K562 (cell line): ENCODE data around the gene PIERCE2. TPM values are rescaled to one million over a fixed set of nuclear protein-coding genes. Genes with fewer than 3 reads are reported as not detected.

Experiments used
- ARID1B ChIP-seq: fragments of 450-650 bp; IDR thresholded peaks from 2 replicates; pipeline ENCODE4 v1.6.1; 2016; ENCODE audit warnings: antibody characterized with exemption, mild to moderate bottlenecking, inconsistent platforms
- ARID2 ChIP-seq: fragments of 450-650 bp; IDR thresholded peaks from 2 replicates; pipeline ENCODE4 v1.6.1; 2017; ENCODE audit warnings: antibody characterized with exemption, mild to moderate bottlenecking
- BRD9 ChIP-seq: fragments of 450-650 bp; IDR thresholded peaks from 2 replicates; pipeline ENCODE4 v1.6.1; 2018; ENCODE audit warnings: low read depth; ENCODE audit not compliant: partially characterized antibody
- CBX1 ChIP-seq: sonication (generic); IDR thresholded peaks from 2 replicates; pipeline ENCODE4 v1.6.1; 2016; ENCODE audit warnings: antibody characterized with exemption, low read depth, mild to moderate bottlenecking
- DPF2 ChIP-seq: fragments of 450-650 bp; IDR thresholded peaks from 2 replicates; pipeline ENCODE4 v1.6.1; 2016
- ELF1 ChIP-seq: fragments of 200-800 bp; sonication (Bioruptor generic); IDR thresholded peaks from 2 replicates; pipeline ENCODE4 v1.6.1; 2016; ENCODE audit warnings: missing genetic modification characterization, missing compliant biosample characterization
- HDAC8 ChIP-seq: fragments of 450-650 bp; IDR thresholded peaks from 2 replicates; pipeline ENCODE4 v1.6.1; 2016; ENCODE audit warnings: mild to moderate bottlenecking, missing genetic modification characterization, moderate library complexity, missing compliant biosample characterization
- KDM1A ChIP-seq, 2 experiments: fragments of 450-650 bp; IDR thresholded peaks; 2 replicates each; pipeline ENCODE4 v1.6.1; 2016; ENCODE audit warnings: mild to moderate bottlenecking in 2 of 2
- RBM14 ChIP-seq: fragments of 200-400 bp; formaldehyde crosslinking; IDR thresholded peaks from 2 replicates; pipeline ENCODE4 v1.6.1; 2018; ENCODE audit warnings: low read depth, mild to moderate bottlenecking, low read length, moderate library complexity, borderline replicate concordance; ENCODE audit not compliant: insufficient read depth
- RUNX1 ChIP-seq: sonication (generic); IDR thresholded peaks from 2 replicates; pipeline ENCODE4 v1.6.1; 2016; ENCODE audit warnings: antibody characterized with exemption, low read depth
- TAL1 ChIP-seq: fragments of 450-650 bp; IDR thresholded peaks from 2 replicates; pipeline ENCODE4 v1.6.1; 2016; ENCODE audit warnings: mild to moderate bottlenecking
- XRCC3 ChIP-seq: fragments of 450-650 bp; IDR thresholded peaks from 2 replicates; pipeline ENCODE4 v1.6.1; 2017; ENCODE audit warnings: mild to moderate bottlenecking, moderate library complexity
- ZFP30 ChIP-seq: fragments of 250-450 bp; sonication (Bioruptor Pico); IDR thresholded peaks from 2 replicates; pipeline ENCODE4 v1.8.0; 2022; ENCODE audit warnings: moderate library complexity, mild to moderate bottlenecking, inconsistent platforms, borderline replicate concordance
- ZNF239 ChIP-seq: fragments of 250-450 bp; sonication (Bioruptor Pico); IDR thresholded peaks from 2 replicates; pipeline ENCODE4 v1.4.0; 2020; ENCODE audit warnings: mild to moderate bottlenecking
- ZNF3 ChIP-seq: fragments of 250-450 bp; sonication (Bioruptor Pico); IDR thresholded peaks from 2 replicates; pipeline ENCODE4 v1.5.0; 2021; ENCODE audit warnings: mild to moderate bottlenecking, moderate library complexity
- polyA plus RNA-seq, 8 experiments: library from polyadenylated mRNA; depleted of rRNA in 4 of 8; stranded (reverse) in 5 of 8; unstranded in 3 of 8; fragments of >200 nt; fragmentation: Nextera tagmentation in 2 of 8; fragmentation: Illumina TruSeq in 1 of 8; extraction: Ambion mirVana in 2 of 8; extraction: Trizol in 1 of 8; gene quantifications; 2 replicates each; pipeline versions ENCODE4 v1.2.1 to v1.2.3, GENCODE V29; 2011 to 2014; ENCODE audit warnings: inconsistent platforms in 1 of 8, missing spikeins in 1 of 8
- total RNA-seq, 7 experiments: library from RNA; depleted of rRNA in 6 of 7; stranded (reverse); fragments of >200 nt in 6 of 7; fragmentation: Illumina TruSeq in 2 of 7; extraction: Trizol in 2 of 7; gene quantifications; 2 replicates each; pipeline versions ENCODE4 v1.2.1 to v1.2.3, GENCODE V29; 2011 to 2021; ENCODE audit warnings: low replicate concordance in 1 of 7
- TF ChIP-seq, protein P1 (sequence below): fragments of 450-650 bp; IDR thresholded peaks from one replicate; pipeline ENCODE4 v1.6.1; 2018; ENCODE audit warnings: mild to moderate bottlenecking, moderate library complexity; ENCODE audit not compliant: partially characterized antibody
- TF ChIP-seq, protein P2 (sequence below), 2 experiments: IDR thresholded peaks; 2 replicates each; pipeline ENCODE4 v1.6.1; 2012; ENCODE audit warnings: improper control_type of control experiment in 2 of 2, low read depth in 2 of 2, low read length in 2 of 2, borderline replicate concordance in 1 of 2
- TF ChIP-seq, protein P3 (sequence below): fragments of 450-650 bp; conservative IDR thresholded peaks from 2 replicates; pipeline ENCODE4 v1.6.1; 2016; ENCODE audit warnings: missing genetic modification characterization, low read depth, mild to moderate bottlenecking, missing compliant biosample characterization, moderate library complexity
- TF ChIP-seq, protein P4 (sequence below): IDR thresholded peaks from 3 replicates; pipeline ENCODE4 v1.6.1; 2011; ENCODE audit warnings: borderline replicate concordance, mild to moderate bottlenecking; ENCODE audit not compliant: insufficient read length, insufficient read depth
- TF ChIP-seq, protein P5 (sequence below): fragments of 450-650 bp; IDR thresholded peaks from 2 replicates; pipeline ENCODE4 v1.6.1; 2017; ENCODE audit warnings: antibody characterized with exemption
- TF ChIP-seq, protein P6 (sequence below): sonication (generic); formaldehyde crosslinking; IDR thresholded peaks from 2 replicates; pipeline ENCODE4 v1.8.0; 2023; ENCODE audit warnings: mild to moderate bottlenecking, missing genetic modification reagents

PIERCE2 gene
- total and polyA plus RNA-seq, 9 of the 15 experiments (the other 6 are each of a cell fraction or from before 2014, with no cell fraction given) = 2.9 to 4.8 (median 4.0) TPM

DNA sequence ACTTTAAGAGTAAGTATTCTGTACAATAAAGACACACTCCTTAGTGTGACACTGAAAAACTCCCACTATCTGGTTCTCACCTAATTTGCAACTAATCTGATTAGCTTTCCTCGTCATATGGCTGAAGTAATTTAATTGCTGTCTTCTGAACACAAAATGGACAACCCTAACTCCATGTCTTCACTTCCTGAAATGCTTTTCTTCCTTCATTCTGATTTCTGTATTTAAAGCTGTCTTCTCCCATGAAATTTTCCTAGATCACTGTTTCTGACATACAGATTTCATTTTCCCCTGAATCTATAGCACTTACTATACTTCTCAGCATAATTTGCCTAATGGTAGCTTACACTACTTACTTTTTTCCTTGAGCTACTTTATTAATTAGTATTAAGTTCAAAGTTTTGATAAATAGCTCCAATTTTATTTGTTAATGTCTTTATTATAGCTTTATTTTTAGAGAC is 6.5 kb upstream of the PIERCE2 start (continued):
- TF ChIP-seq ZFP30 (no peak), KDM1A (IDR thresholded peaks at IDR 0.05) (no peak), RBM14 (no peak), ELF1 (no peak), RUNX1 (no peak), DPF2 (no peak), ARID1B (no peak), TAL1 (no peak), BRD9 (no peak), XRCC3 (no peak), ZNF3 (CRISPR knock-in tag) (0 out of 2 replicates have a peak, but pooled peaks have one; percentile 39), ZNF239 (peak; percentile 86), ARID2 (no peak), HDAC8 (tag) (no peak), CBX1 (no peak)
- TF ChIP-seq, protein P1, sequence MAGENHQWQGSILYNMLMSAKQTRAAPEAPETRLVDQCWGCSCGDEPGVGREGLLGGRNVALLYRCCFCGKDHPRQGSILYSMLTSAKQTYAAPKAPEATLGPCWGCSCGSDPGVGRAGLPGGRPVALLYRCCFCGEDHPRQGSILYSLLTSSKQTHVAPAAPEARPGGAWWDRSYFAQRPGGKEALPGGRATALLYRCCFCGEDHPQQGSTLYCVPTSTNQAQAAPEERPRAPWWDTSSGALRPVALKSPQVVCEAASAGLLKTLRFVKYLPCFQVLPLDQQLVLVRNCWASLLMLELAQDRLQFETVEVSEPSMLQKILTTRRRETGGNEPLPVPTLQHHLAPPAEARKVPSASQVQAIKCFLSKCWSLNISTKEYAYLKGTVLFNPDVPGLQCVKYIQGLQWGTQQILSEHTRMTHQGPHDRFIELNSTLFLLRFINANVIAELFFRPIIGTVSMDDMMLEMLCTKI = no peak
- TF ChIP-seq, protein P2, sequence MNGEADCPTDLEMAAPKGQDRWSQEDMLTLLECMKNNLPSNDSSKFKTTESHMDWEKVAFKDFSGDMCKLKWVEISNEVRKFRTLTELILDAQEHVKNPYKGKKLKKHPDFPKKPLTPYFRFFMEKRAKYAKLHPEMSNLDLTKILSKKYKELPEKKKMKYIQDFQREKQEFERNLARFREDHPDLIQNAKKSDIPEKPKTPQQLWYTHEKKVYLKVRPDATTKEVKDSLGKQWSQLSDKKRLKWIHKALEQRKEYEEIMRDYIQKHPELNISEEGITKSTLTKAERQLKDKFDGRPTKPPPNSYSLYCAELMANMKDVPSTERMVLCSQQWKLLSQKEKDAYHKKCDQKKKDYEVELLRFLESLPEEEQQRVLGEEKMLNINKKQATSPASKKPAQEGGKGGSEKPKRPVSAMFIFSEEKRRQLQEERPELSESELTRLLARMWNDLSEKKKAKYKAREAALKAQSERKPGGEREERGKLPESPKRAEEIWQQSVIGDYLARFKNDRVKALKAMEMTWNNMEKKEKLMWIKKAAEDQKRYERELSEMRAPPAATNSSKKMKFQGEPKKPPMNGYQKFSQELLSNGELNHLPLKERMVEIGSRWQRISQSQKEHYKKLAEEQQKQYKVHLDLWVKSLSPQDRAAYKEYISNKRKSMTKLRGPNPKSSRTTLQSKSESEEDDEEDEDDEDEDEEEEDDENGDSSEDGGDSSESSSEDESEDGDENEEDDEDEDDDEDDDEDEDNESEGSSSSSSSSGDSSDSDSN (IDR thresholded peaks at IDR 0.05; ENCODE audit: borderline replicate concordance in 1 of 2, low read depth in 2 of 2, low read length in 2 of 2) = no peak
- TF ChIP-seq, protein P3, sequence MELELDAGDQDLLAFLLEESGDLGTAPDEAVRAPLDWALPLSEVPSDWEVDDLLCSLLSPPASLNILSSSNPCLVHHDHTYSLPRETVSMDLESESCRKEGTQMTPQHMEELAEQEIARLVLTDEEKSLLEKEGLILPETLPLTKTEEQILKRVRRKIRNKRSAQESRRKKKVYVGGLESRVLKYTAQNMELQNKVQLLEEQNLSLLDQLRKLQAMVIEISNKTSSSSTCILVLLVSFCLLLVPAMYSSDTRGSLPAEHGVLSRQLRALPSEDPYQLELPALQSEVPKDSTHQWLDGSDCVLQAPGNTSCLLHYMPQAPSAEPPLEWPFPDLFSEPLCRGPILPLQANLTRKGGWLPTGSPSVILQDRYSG (tag) = peak; percentile 87
- TF ChIP-seq, protein P4, sequence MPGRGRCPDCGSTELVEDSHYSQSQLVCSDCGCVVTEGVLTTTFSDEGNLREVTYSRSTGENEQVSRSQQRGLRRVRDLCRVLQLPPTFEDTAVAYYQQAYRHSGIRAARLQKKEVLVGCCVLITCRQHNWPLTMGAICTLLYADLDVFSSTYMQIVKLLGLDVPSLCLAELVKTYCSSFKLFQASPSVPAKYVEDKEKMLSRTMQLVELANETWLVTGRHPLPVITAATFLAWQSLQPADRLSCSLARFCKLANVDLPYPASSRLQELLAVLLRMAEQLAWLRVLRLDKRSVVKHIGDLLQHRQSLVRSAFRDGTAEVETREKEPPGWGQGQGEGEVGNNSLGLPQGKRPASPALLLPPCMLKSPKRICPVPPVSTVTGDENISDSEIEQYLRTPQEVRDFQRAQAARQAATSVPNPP = no peak
- TF ChIP-seq, protein P5, sequence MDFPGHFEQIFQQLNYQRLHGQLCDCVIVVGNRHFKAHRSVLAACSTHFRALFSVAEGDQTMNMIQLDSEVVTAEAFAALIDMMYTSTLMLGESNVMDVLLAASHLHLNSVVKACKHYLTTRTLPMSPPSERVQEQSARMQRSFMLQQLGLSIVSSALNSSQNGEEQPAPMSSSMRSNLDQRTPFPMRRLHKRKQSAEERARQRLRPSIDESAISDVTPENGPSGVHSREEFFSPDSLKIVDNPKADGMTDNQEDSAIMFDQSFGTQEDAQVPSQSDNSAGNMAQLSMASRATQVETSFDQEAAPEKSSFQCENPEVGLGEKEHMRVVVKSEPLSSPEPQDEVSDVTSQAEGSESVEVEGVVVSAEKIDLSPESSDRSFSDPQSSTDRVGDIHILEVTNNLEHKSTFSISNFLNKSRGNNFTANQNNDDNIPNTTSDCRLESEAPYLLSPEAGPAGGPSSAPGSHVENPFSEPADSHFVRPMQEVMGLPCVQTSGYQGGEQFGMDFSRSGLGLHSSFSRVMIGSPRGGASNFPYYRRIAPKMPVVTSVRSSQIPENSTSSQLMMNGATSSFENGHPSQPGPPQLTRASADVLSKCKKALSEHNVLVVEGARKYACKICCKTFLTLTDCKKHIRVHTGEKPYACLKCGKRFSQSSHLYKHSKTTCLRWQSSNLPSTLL = no peak
- TF ChIP-seq, protein P6, sequence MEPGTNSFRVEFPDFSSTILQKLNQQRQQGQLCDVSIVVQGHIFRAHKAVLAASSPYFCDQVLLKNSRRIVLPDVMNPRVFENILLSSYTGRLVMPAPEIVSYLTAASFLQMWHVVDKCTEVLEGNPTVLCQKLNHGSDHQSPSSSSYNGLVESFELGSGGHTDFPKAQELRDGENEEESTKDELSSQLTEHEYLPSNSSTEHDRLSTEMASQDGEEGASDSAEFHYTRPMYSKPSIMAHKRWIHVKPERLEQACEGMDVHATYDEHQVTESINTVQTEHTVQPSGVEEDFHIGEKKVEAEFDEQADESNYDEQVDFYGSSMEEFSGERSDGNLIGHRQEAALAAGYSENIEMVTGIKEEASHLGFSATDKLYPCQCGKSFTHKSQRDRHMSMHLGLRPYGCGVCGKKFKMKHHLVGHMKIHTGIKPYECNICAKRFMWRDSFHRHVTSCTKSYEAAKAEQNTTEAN = no peak
